Measurements from ENCODE around the gene CARMIL1. TPM values are rescaled to one million over a fixed set of nuclear protein-coding genes. Genes with fewer than 3 reads are reported as not detected.
"Not testable (repeated sequence)": the region's sequence is repeated elsewhere in the genome, so short reads cannot be mapped to it uniquely, and the experiment has no call there.

The CARMIL1 gene
- total and polyA plus RNA-seq, 5 experiments from 2014 or later = 1.3 to 13.3 (median 1.9) TPM

- POLR2A ChIA-PET = interaction anchor here (0.6 to 3.2 kb wide), 6 partner anchors 9 to 115 kb away, joined by 3 to 34 read pairs (median 4); no protein-coding TSS in a partner anchor
- Mint-ChIP-seq H3K9me3 (peaks cover 0 to 6% (median 2%) of the 10 kb centered on the region in 9 donors), H3K36me3 (peaks cover 0 to 4% (median 4%) of the 10 kb centered on the region in 3 donors), H3K27ac (peak overlapping the region; percentile 90 to 99 (median 98)), H3K4me3 (peak overlapping the region; percentile 65 to 97 (median 92)), H3K4me1 (peaks cover 43 to 82% (median 73%) of the 10 kb centered on the region in 4 donors), H3K27me3 (no peaks in the 10 kb centered on the region)
- ATAC-seq = no peak
- no peak for DNase-seq
Measured at GRCh38 chr6:25369036-25369432, 89.9 kb downstream of the CARMIL1 start.

GRCh38 chr6:25369433-25370177 lies 90.4 kb downstream of the CARMIL1 start:
- POLR2A ChIA-PET = interaction anchor here (0.6 to 3.2 kb wide), 9 partner anchors 8 to 114 kb away, joined by 3 to 34 read pairs (median 5); partner anchors contain the start of gene CARMIL1
- H3K4me1 Mint-ChIP-seq = peaks cover 43 to 85% (median 75%) of the 10 kb centered on the region in 4 donors
- H3K27me3 Mint-ChIP-seq = no peaks in the 10 kb centered on the region
- peak overlapping the region; percentile 65 to 97 (median 88) for H3K4me3 Mint-ChIP-seq
- peak overlapping the region; percentile 90 to 99 (median 98) for H3K27ac Mint-ChIP-seq
- peaks cover 0 to 9% (median 4%) of the 10 kb centered on the region in 3 donors for H3K36me3 Mint-ChIP-seq
- H3K9me3 Mint-ChIP-seq = peaks cover 0 to 9% (median 6%) of the 10 kb centered on the region in 9 donors
- ATAC-seq (peak; percentile 26 to 47), DNase-seq (peak in 8 of 10 donors; percentile 6 to 54 (median 19))

- peak overlapping the region; percentile 65 to 97 (median 88) for H3K4me3 Mint-ChIP-seq
Measured at GRCh38 chr6:25370178-25371036, 91.2 kb downstream of the CARMIL1 start.

GRCh38 chr6:25371037-25371347 lies 91.8 kb downstream of the CARMIL1 start:
- Mint-ChIP-seq H3K9me3 (peaks cover 0 to 18% (median 12%) of the 10 kb centered on the region in 9 donors), H3K27ac (peak overlapping the region; percentile 36 to 94 (median 82)), H3K4me1 (peaks cover 43 to 77% (median 70%) of the 10 kb centered on the region in 4 donors), H3K36me3 (peaks cover 0 to 18% (median 16%) of the 10 kb centered on the region in 3 donors), H3K4me3 (peak overlapping the region in 8 of 10 donors; percentile 5 to 86 (median 40)), H3K27me3 (no peaks in the 10 kb centered on the region)
- no peak for DNase-seq
- ATAC-seq = no peak
- POLR2A ChIA-PET = interaction anchor here (0.7 to 3.2 kb wide), 5 partner anchors 17 to 92 kb away, joined by 3 to 34 read pairs (median 6); partner anchors contain the start of gene CARMIL1

More at GRCh38 chr6:25370178-25371036, 91.2 kb downstream of the CARMIL1 start:
- no peak for DNase-seq
- peaks cover 0 to 15% (median 12%) of the 10 kb centered on the region in 3 donors for H3K36me3 Mint-ChIP-seq
- peaks cover 43 to 82% (median 73%) of the 10 kb centered on the region in 4 donors for H3K4me1 Mint-ChIP-seq
- H3K27me3 Mint-ChIP-seq = no peaks in the 10 kb centered on the region
- no peak for ATAC-seq
- H3K27ac Mint-ChIP-seq = peak overlapping the region; percentile 90 to 99 (median 98)
- H3K9me3 Mint-ChIP-seq = peaks cover 0 to 14% (median 8%) of the 10 kb centered on the region in 9 donors
- POLR2A ChIA-PET = interaction anchor here (0.7 to 3.2 kb wide), 8 partner anchors 8 to 91 kb away, joined by 3 to 34 read pairs (median 4); partner anchors contain the start of gene CARMIL1

- POLR2A ChIA-PET = interaction anchor here (0.7 kb wide), 1 partner anchor 37 kb away, joined by 3 read pairs; no protein-coding TSS in a partner anchor
- Mint-ChIP-seq H3K27ac (peak overlapping the region in 2 of 10 donors; percentile 15 to 50), H3K9me3 (peaks cover 0 to 22% (median 12%) of the 10 kb centered on the region in 9 donors), H3K36me3 (peaks cover 0 to 18% (median 16%) of the 10 kb centered on the region in 3 donors), H3K4me3 (no peak overlapping the region), H3K27me3 (peaks cover 0 to 3% (median 0%) of the 10 kb centered on the region in 5 donors), H3K4me1 (peaks cover 24 to 54% (median 36%) of the 10 kb centered on the region in 4 donors)
- ATAC-seq (no peak), DNase-seq (no peak)
Measured at GRCh38 chr6:25375125-25375524, 96.0 kb downstream of the CARMIL1 start.

GRCh38 chr6:25377664-25378063 lies 98.5 kb downstream of the CARMIL1 start:
- Mint-ChIP-seq H3K36me3 (peaks cover 0 to 22% (median 18%) of the 10 kb centered on the region in 3 donors), H3K27ac (peak overlapping the region in 3 of 10 donors; percentile 33 to 81 (median 38)), H3K9me3 (peaks cover 0 to 22% (median 12%) of the 10 kb centered on the region in 9 donors), H3K27me3 (peaks cover 0 to 3% (median 0%) of the 10 kb centered on the region in 5 donors), H3K4me3 (peak overlapping the region in 1 of 10 donors; percentile 39), H3K4me1 (peaks cover 6 to 36% (median 25%) of the 10 kb centered on the region in 4 donors)
- peak in 1 of 2 donors; percentile 39 for ATAC-seq
- no peak for DNase-seq
- POLR2A ChIA-PET = interaction anchor here (0.6 to 1.4 kb wide), 5 partner anchors 8 to 18 kb away, joined by 3 to 4 read pairs (median 3); no protein-coding TSS in a partner anchor

GRCh38 chr6:25381077-25381476 lies 101.9 kb downstream of the CARMIL1 start:
- Mint-ChIP-seq H3K36me3 (peaks cover 0 to 6% (median 0%) of the 10 kb centered on the region in 3 donors), H3K27ac (peak overlapping the region in 1 of 10 donors; percentile 61), H3K4me1 (peaks cover 0 to 32% (median 23%) of the 10 kb centered on the region in 4 donors), H3K9me3 (peaks cover 0 to 4% (median 0%) of the 10 kb centered on the region in 9 donors), H3K4me3 (no peak overlapping the region), H3K27me3 (peaks cover 0 to 3% (median 0%) of the 10 kb centered on the region in 5 donors)
- DNase-seq (no peak), ATAC-seq (no peak)
- POLR2A ChIA-PET = interaction anchor here (1.2 kb wide), 1 partner anchor 11 kb away, joined by 4 read pairs; no protein-coding TSS in a partner anchor

- H3K4me3 Mint-ChIP-seq, ATAC-seq, POLR2A ChIA-PET, DNase-seq, H3K36me3 Mint-ChIP-seq, H3K27me3 Mint-ChIP-seq, H3K9me3 Mint-ChIP-seq: not testable (repeated sequence)
- H3K27ac Mint-ChIP-seq = peak overlapping the region in 1 of 10 donors; percentile 3
- H3K4me1 Mint-ChIP-seq = peaks cover 5 to 36% (median 23%) of the 10 kb centered on the region in 4 donors
Measured at GRCh38 chr6:25382476-25382875, 103.3 kb downstream of the CARMIL1 start.

- peaks cover 0 to 6% (median 0%) of the 10 kb centered on the region in 3 donors for H3K36me3 Mint-ChIP-seq
- POLR2A ChIA-PET = interaction anchor here (0.6 kb wide), 1 partner anchor 41 kb away, joined by 3 read pairs; no protein-coding TSS in a partner anchor
- no peak for DNase-seq
- no peak overlapping the region for H3K27ac Mint-ChIP-seq
- no peak for ATAC-seq
- H3K4me1 Mint-ChIP-seq = peaks cover 18 to 36% (median 23%) of the 10 kb centered on the region in 4 donors
- H3K9me3 Mint-ChIP-seq = peaks cover 0 to 2% (median 0%) of the 10 kb centered on the region in 9 donors
- H3K4me3 Mint-ChIP-seq = no peak overlapping the region
- H3K27me3 Mint-ChIP-seq = peaks cover 0 to under 1% (median 0%) of the 10 kb centered on the region in 5 donors
Measured at GRCh38 chr6:25384234-25384633, 105.1 kb downstream of the CARMIL1 start.

GRCh38 chr6:25384967-25385366 lies 105.8 kb downstream of the CARMIL1 start:
- H3K27ac Mint-ChIP-seq = peak overlapping the region in 1 of 10 donors; percentile 16
- peaks cover 20 to 37% (median 29%) of the 10 kb centered on the region in 4 donors for H3K4me1 Mint-ChIP-seq
- POLR2A ChIA-PET = interaction anchor here (0.6 kb wide), 1 partner anchor 20 kb away, joined by 3 read pairs; no protein-coding TSS in a partner anchor
- DNase-seq (no peak), ATAC-seq (no peak)
- H3K9me3 Mint-ChIP-seq = peaks cover 0 to 2% (median 0%) of the 10 kb centered on the region in 9 donors
- H3K4me3 Mint-ChIP-seq = no peak overlapping the region
- peaks cover 0 to 6% (median 0%) of the 10 kb centered on the region in 3 donors for H3K36me3 Mint-ChIP-seq
- H3K27me3 Mint-ChIP-seq = no peaks in the 10 kb centered on the region

GRCh38 chr6:25387483-25387882 lies 108.3 kb downstream of the CARMIL1 start:
- H3K9me3 Mint-ChIP-seq = peaks cover 0 to 2% (median 0%) of the 10 kb centered on the region in 9 donors
- H3K27me3 Mint-ChIP-seq = no peaks in the 10 kb centered on the region
- peak overlapping the region in 1 of 10 donors; percentile 25 for H3K4me3 Mint-ChIP-seq
- H3K4me1 Mint-ChIP-seq = peaks cover 16 to 32% (median 25%) of the 10 kb centered on the region in 4 donors
- no peak for DNase-seq
- POLR2A ChIA-PET = interaction anchor here (0.6 to 1.8 kb wide), 2 partner anchors 17 to 76 kb away, joined by 5 read pairs; no protein-coding TSS in a partner anchor
- peaks cover 0 to 2% (median 0%) of the 10 kb centered on the region in 3 donors for H3K36me3 Mint-ChIP-seq
- ATAC-seq = no peak
- H3K27ac Mint-ChIP-seq = peak overlapping the region in 3 of 10 donors; percentile 15 to 67 (median 18)
